Ascending aorta (tissue), 2 donors: ENCODE results near the gene GPALPP1. TPM values are rescaled to one million over a fixed set of nuclear protein-coding genes. Genes with fewer than 3 reads are reported as not detected.

ENCODE experiments used
- DNase-seq, 2 donors: peaks; one replicate each; pipeline ENCODE4 v3.0.0-alpha.2; 2019; ENCODE audit warnings: low spot score in 2 of 2
- H3K27ac ChIP-seq, 2 donors: fragments of 200-600 bp; sonication (generic); one replicate each; pipeline ENCODE4 v1.5.1; 2016 to 2017; ENCODE audit warnings: mild to moderate bottlenecking in 1 of 2
- H3K27me3 ChIP-seq: fragments of 200-600 bp; sonication (generic); one replicate; pipeline ENCODE4 v1.5.1; 2017
- H3K36me3 ChIP-seq, 2 donors: fragments of 200-600 bp; sonication (generic); one replicate each; pipeline ENCODE4 v1.5.1; 2016
- H3K4me1 ChIP-seq, 2 donors: fragments of 200-600 bp; sonication (generic); one replicate each; pipeline ENCODE4 v1.5.1; 2016 to 2017; ENCODE audit warnings: mild to moderate bottlenecking in 1 of 2
- H3K4me3 ChIP-seq, 2 donors: fragments of 200-600 bp; sonication (generic); one replicate each; pipeline ENCODE4 v1.5.1; 2016 to 2017; ENCODE audit warnings: mild to moderate bottlenecking in 1 of 2
- H3K9me3 ChIP-seq, 2 donors: fragments of 200-600 bp; sonication (generic); one replicate each; pipeline ENCODE4 v1.5.1; 2016
- intact Hi-C: fragments of 100-400 bp; cut with DNase I; formaldehyde crosslinking; loops from one replicate; pipeline ENCODE4 v1.15.1; 2023
- total RNA-seq: library from RNA; depleted of rRNA; stranded (reverse); fragments of >200 nt; gene quantifications from one replicate; pipeline ENCODE4 v1.1.0, GENCODE V29; 2016
- TF ChIP-seq, protein P1 (sequence below), 3 experiments: fragments of 200-600 bp in 2 of 3; fragments of 450-650 bp in 1 of 3; sonication (generic) in 2 of 3; IDR thresholded peaks; one replicate each; pipeline ENCODE4 v1.5.1; 2016 to 2019; ENCODE audit warnings: antibody characterized with exemption in 3 of 3, mild to moderate bottlenecking in 1 of 3, moderate library complexity in 1 of 3

GPALPP1 gene
- total RNA-seq, 1 donor from 2014 or later, result 10.3 TPM

DNA sequence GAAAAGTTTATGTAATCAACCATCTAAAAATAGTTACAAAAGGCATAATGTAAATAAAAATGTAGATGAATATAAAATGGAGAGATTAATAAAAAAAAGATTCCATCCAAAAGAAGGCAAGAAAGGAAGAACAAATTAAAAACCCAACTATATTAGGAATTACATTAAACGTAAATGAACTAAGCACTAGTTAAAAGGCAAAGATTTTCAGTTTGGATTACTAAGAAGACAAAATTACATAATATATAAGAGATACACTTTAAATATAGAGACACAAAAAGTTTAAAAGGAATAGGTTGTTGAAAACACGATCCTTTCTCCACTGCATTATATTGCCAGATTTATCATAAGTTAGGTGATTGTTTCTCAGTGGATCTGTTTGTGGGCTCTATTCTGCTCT, 27.3 kb upstream of the GPALPP1 start:
- intact Hi-C loops, result loop anchor here (10.0 kb wide), 1 partner anchor 247 kb away; no protein-coding TSS in a partner anchor
- Histone ChIP-seq H3K9me3 (peaks cover 0 to 9% of the 10 kb centered on the region in 2 donors), H3K27ac (no peak overlapping the region), H3K4me3 (no peak overlapping the region), H3K27me3 (no peaks in the 10 kb centered on the region), H3K36me3 (peaks cover 15 to 34% of the 10 kb centered on the region in 2 donors), H3K4me1 (no peaks in the 10 kb centered on the region)
- TF ChIP-seq, protein P1, sequence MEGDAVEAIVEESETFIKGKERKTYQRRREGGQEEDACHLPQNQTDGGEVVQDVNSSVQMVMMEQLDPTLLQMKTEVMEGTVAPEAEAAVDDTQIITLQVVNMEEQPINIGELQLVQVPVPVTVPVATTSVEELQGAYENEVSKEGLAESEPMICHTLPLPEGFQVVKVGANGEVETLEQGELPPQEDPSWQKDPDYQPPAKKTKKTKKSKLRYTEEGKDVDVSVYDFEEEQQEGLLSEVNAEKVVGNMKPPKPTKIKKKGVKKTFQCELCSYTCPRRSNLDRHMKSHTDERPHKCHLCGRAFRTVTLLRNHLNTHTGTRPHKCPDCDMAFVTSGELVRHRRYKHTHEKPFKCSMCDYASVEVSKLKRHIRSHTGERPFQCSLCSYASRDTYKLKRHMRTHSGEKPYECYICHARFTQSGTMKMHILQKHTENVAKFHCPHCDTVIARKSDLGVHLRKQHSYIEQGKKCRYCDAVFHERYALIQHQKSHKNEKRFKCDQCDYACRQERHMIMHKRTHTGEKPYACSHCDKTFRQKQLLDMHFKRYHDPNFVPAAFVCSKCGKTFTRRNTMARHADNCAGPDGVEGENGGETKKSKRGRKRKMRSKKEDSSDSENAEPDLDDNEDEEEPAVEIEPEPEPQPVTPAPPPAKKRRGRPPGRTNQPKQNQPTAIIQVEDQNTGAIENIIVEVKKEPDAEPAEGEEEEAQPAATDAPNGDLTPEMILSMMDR (IDR thresholded peaks at IDR 0.05), result no peak
- DNase-seq, result no peak

DNA sequence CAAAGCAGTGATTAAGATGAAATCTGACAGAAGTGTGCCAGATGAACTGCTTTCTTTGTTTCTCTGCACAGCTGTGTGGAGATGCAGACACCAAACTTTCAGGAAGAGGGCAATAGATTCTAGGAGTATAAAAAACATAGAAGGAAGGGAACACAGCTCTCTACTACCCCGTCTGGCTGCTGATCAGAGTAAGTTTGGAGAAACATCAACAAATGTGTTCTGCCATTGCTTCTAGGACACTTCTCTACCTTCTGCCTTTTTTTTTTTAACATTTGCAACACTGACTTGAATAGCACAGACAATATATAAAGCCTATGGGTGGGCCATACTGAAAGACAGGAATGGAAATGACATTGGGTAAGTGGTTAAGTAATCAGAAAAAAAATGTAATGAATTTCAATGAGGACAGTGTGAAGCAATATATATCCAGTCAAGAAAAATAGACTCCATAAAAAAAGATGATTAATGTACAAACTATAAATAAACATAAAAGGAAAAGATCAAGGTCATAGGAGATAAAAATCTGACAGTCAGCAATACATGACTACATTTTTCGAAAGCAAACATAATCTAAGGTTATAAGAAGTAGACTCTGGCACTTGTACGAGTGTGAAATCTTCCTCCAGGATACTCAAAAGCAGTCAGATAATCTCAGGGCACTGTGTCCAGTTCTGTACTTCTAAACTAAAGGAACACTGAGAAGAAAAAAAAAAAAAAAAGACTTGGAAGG, 21.5 kb upstream of the GPALPP1 start:
- intact Hi-C loops, result loop anchor here (2.0 to 10.0 kb wide), 3 partner anchors 36 to 391 kb away; partner anchors contain the start of gene TSC22D1
- Histone ChIP-seq H3K9me3 (peaks cover 0 to under 1% of the 10 kb centered on the region in 2 donors), H3K27ac (no peak overlapping the region), H3K27me3 (no peaks in the 10 kb centered on the region), H3K4me3 (no peak overlapping the region), H3K36me3 (peaks cover 9 to 26% of the 10 kb centered on the region in 2 donors), H3K4me1 (peaks cover 0 to 12% of the 10 kb centered on the region in 2 donors)
- TF ChIP-seq, protein P1 (IDR thresholded peaks at IDR 0.05), result no peak
- no peak for DNase-seq

DNA sequence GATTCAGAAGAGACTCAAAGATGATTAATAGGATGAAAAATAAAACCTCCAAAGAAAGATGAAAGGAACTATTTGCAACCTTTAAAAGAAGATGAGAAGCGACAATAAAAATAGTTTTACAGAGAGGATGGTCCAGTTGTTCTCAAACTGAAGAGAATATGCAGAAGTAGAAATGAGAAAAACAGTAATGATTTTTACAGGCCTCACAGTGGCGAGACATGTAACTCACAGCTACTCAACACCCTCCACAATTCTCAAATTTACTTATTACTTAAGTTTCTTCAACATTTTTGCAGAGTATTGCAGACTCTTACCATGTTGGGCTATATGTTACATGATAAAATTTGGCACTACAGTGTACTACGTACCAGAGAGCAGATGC, 20.9 kb upstream of the GPALPP1 start:
- Histone ChIP-seq H3K9me3 (no peaks in the 10 kb centered on the region), H3K36me3 (peaks cover 9 to 25% of the 10 kb centered on the region in 2 donors), H3K4me1 (peaks cover 0 to 12% of the 10 kb centered on the region in 2 donors), H3K4me3 (no peak overlapping the region), H3K27ac (peak overlapping the region in 1 of 2 donors; percentile 6), H3K27me3 (no peaks in the 10 kb centered on the region)
- intact Hi-C loops, result loop anchor here (2.0 to 10.0 kb wide), 3 partner anchors 36 to 392 kb away; partner anchors contain the start of gene TSC22D1
- DNase-seq, result no peak
- TF ChIP-seq, protein P1 (IDR thresholded peaks at IDR 0.05), result no peak

DNA sequence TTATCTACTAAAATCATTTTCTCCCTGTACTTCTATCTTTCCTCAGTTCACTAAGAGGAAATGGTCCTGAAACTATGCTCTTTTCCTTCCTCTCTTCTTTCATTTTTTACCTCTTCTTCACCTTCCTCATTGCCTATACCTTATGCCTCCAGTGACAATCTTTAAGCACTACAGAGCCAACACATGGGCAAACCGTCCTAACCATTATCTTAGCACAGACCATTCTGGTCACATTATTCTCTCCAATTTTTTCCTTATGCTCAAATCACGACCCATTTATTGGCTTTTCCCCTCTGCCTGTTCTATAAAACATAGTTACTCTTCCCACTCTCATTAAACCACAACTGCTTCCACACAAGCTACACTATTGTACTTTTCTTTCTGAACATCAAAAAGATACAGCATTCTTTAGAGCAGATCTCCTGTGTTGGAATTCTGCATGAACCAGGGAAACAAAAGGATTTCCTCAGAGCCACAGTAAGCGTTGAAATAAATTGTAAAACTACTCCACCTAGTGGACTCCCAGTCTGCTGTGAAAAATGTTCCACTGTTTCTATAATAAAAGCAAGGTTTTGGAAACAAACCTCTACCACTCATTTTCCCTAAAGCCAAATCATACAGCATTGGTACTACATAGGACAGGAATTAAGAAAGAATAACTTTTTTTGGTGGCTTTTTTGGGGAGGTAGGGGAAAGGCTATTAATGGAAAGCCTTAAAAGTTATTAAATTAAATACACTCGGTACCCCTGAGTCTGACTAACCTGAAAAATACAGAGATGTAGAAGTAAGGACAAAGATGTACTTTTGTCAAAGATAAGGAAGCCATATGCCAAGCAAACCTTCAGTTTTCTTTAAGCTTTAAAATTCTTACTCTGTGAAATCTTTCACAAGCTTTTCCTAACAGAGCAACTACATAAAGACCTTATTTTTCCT, 19.5 kb upstream of the GPALPP1 start:
- Histone ChIP-seq H3K36me3 (peaks cover 6 to 12% of the 10 kb centered on the region in 2 donors), H3K4me3 (peak overlapping the region in 1 of 2 donors; percentile 8), H3K27me3 (no peaks in the 10 kb centered on the region), H3K9me3 (no peaks in the 10 kb centered on the region), H3K4me1 (peaks cover 0 to 12% of the 10 kb centered on the region in 2 donors), H3K27ac (peak overlapping the region; percentile 35 to 62)
- TF ChIP-seq, protein P1 (IDR thresholded peaks at IDR 0.05), result peak; percentile 79 to 83 (median 79)
- no peak for DNase-seq
- intact Hi-C loops, result loop anchor here (1.0 to 10.0 kb wide), 6 partner anchors 38 to 1063 kb away; partner anchors contain the start of gene TSC22D1
